HUES6 (cell line): ENCODE data around the gene L3HYPDH.
A peak's percentile ranks its signal among the peaks of the same experiment; 100 is the strongest.

Experiments used
- H3K27ac ChIP-seq: 2 replicates; pipeline ENCODE4 v1.7.0; 2013; ENCODE audit warnings: low read depth, mild to moderate bottlenecking, low read length, inconsistent platforms
- H3K27me3 ChIP-seq: 2 replicates; pipeline ENCODE4 v1.6.1; 2013; ENCODE audit warnings: low read length; ENCODE audit not compliant: control insufficient read depth, insufficient read depth
- H3K36me3 ChIP-seq: 2 replicates; pipeline ENCODE4 v1.6.1; 2013; ENCODE audit warnings: low read length; ENCODE audit not compliant: control insufficient read depth, insufficient read depth
- H3K4me1 ChIP-seq: 2 replicates; pipeline ENCODE4 v1.6.1; 2013; ENCODE audit warnings: low read length; ENCODE audit not compliant: control insufficient read depth, insufficient read depth
- H3K4me3 ChIP-seq: 2 replicates; pipeline ENCODE4 v1.5.1; 2013; ENCODE audit warnings: low read depth, low read length
- H3K9ac ChIP-seq: one replicate; pipeline ENCODE4 v1.6.1; 2013; ENCODE audit warnings: mild to moderate bottlenecking, low read length
- H3K9me3 ChIP-seq: 2 replicates; pipeline ENCODE4 v1.6.1; 2013; ENCODE audit warnings: low read depth, low read length; ENCODE audit not compliant: control insufficient read depth, insufficient read depth

The L3HYPDH gene

DNA sequence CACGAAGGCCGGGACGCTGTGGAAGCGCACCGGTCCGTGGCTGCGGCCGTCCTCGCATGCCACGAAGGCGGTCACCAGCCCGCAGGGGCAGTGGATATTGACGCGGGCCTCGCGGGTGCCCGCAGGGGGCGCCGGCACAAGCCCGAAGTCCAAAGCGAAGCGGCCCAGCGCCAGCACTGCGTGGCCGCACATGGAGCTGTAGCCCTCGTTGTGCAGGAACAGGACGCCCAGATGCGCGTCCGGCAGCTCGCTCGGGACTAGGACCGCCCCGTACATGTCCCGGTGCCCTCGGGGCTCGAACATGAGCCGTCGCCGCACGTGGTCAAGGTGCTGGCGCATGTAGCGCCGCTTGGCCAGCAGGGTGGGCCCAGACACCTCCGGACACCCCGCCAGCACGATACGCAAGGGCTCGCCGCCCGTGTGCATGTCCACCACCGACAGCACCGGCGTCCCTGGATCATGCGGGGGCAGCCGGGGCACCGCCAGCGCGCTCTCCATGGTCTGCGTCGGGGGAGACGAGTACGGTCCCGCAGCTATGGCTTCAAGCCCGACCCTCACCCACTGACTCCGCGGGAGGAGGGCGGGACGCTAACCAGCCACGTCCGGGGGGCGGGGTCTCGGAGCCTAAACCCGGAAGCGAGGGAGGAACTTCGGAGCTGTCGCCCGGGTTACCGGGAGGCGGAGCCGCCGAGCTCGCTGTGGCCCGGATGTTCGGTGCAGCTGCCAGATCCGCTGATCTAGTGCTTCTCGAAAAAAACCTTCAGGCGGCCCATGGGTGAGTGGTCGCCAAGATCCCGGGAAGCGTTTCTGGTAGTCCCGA lies at the start of gene L3HYPDH, which contains the start of gene JKAMP:
TSS of gene L3HYPDH (minus strand) at position 590 of the 820 bp plus-strand sequence. CDS start at position 498, 92 bp downstream.
TSS of gene JKAMP (plus strand) at position 699 of the 820 bp plus-strand sequence. CDS start at position 772, 73 bp downstream.
- Histone ChIP-seq H3K4me3 (peak within 1 kb of the TSS; percentile 83), H3K27me3 (no peaks in the 10 kb centered on the region), H3K9me3 (no peaks in the 10 kb centered on the region), H3K9ac (peak within 1 kb of the TSS; percentile 84), H3K27ac (peak within 1 kb of the TSS; percentile 73), H3K36me3 (peaks cover 18% of the 10 kb centered on the region), H3K4me1 (peaks cover 13% of the 10 kb centered on the region)

GRCh38 chr14:59532419-59532818 lies 48.2 kb upstream of the L3HYPDH start:
- Histone ChIP-seq H3K9ac (no peak overlapping the region), H3K36me3 (no peaks in the 10 kb centered on the region), H3K4me1 (no peaks in the 10 kb centered on the region), H3K4me3 (no peak overlapping the region), H3K9me3 (0 out of 2 replicates have a peak, but pooled peaks cover 2% of the 10 kb centered on the region), H3K27ac (no peak overlapping the region), H3K27me3 (no peaks in the 10 kb centered on the region)

- H3K27me3 ChIP-seq = no peaks in the 10 kb centered on the region
- H3K4me1 ChIP-seq = no peaks in the 10 kb centered on the region
- no peaks in the 10 kb centered on the region for H3K36me3 ChIP-seq
- no peak overlapping the region for H3K9ac ChIP-seq
- no peak overlapping the region for H3K4me3 ChIP-seq
- H3K27ac ChIP-seq = no peak overlapping the region
- H3K9me3 ChIP-seq = 0 out of 2 replicates have a peak, but pooled peaks cover 2% of the 10 kb centered on the region
These were observed 46.1 kb upstream of the L3HYPDH start for GRCh38 chr14:59530349-59530748.

DNA sequence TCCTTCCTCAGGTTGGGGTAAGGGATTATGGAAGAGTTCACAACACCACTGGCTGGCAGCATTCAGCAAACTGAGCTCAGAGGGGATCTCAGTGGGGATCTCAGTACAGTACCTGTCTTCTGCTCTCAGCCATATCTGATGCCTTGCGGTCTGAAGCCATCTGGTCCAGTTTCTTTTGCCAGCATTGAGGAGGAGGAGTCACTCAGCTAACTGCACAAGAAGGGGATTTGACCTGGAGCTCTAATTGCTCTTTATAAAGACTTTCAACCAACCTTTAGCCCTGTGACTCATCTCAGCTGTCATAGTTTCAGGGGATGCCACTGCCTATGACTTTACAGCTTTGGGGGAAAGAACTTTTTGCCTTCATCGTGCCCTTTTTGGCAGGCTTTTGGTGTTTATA lies 45.0 kb upstream of the L3HYPDH start:
- H3K36me3 ChIP-seq = no peaks in the 10 kb centered on the region
- no peak overlapping the region for H3K9ac ChIP-seq
- no peak overlapping the region for H3K27ac ChIP-seq
- H3K4me3 ChIP-seq = no peak overlapping the region
- H3K27me3 ChIP-seq = no peaks in the 10 kb centered on the region
- no peaks in the 10 kb centered on the region for H3K4me1 ChIP-seq
- 0 out of 2 replicates have a peak, but pooled peaks cover 2% of the 10 kb centered on the region for H3K9me3 ChIP-seq

DNA sequence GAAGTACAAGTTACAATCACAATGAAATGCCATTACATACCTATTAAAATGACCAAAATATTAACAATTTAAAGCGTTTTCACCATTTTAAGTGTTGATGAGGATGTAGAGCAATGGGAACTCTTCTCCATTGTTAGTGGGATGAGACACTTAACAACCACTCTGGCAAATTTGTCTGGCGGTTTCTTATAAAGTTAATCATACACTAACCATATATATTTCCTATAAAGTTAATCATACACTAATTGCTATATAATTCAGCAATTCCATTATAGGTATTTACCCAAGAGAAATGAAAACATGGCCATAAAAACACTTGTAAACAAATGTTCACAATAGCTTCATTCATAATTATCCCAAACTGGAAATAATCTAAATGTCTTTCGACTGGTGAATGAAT lies 36.0 kb upstream of the L3HYPDH start:
- Histone ChIP-seq H3K4me3 (no peak overlapping the region), H3K9ac (no peak overlapping the region), H3K36me3 (no peaks in the 10 kb centered on the region), H3K4me1 (no peaks in the 10 kb centered on the region), H3K27ac (no peak overlapping the region), H3K9me3 (no peaks in the 10 kb centered on the region), H3K27me3 (no peaks in the 10 kb centered on the region)

DNA sequence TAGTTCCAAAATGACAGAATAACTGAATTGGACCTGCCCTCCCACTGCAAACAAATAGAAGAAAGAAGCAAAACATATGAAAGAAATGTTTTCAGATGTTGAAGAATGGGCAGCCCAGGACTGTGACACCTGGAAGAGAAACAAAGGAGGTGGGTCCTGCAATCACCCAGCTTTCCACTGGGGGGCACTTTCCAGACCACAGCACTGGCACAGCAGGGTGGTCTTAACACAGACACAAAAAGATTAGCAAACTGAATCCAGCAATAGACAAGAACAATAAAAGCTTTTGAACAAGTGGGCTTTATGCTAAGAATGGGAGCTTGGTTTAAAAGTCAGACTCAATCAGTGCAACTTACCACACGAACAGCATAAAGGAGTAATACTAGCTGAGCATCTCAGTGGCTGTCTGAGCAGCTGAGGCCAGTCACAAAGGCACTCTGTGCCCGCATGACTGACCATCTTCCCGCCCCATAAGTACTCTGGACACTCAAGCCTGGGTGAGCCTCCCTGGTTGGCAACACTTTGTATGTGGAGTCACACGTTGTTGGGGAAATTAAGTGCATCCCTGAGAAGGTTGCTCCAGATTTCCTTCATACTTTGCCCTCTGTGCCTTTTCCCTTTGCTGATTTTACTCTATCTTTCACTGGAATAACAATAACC lies 27.8 kb upstream of the L3HYPDH start:
- H3K27me3 ChIP-seq = no peaks in the 10 kb centered on the region
- peaks cover 2% of the 10 kb centered on the region; the same call in 1 of the 2 replicates for H3K9me3 ChIP-seq
- H3K4me3 ChIP-seq = no peak overlapping the region
- peaks cover 8% of the 10 kb centered on the region for H3K4me1 ChIP-seq
- no peak overlapping the region for H3K27ac ChIP-seq
- no peaks in the 10 kb centered on the region for H3K36me3 ChIP-seq
- H3K9ac ChIP-seq = no peak overlapping the region

DNA sequence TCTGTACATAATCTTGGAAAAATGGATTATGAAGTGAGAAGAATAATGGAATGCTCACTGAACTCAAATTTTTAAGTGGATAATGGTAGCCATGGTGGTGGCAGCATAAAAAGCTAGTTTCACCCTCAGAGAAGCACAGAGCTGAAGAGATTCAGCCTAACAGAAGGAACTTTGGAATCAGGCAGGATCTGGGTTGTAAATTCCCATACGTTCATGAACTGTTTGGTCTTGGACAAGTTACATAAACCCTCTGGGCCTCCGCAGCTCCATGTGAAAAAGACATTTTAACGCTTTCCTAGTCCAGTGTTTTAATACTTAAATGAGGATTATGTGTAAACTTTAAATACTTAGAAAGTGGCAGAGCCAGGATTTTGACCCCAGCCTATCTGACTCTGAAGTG lies 26.8 kb upstream of the L3HYPDH start:
- peaks cover 2% of the 10 kb centered on the region; the same call in 1 of the 2 replicates for H3K9me3 ChIP-seq
- no peak overlapping the region for H3K9ac ChIP-seq
- no peaks in the 10 kb centered on the region for H3K36me3 ChIP-seq
- H3K27ac ChIP-seq = no peak overlapping the region
- peaks cover 8% of the 10 kb centered on the region for H3K4me1 ChIP-seq
- no peak overlapping the region for H3K4me3 ChIP-seq
- H3K27me3 ChIP-seq = no peaks in the 10 kb centered on the region

DNA sequence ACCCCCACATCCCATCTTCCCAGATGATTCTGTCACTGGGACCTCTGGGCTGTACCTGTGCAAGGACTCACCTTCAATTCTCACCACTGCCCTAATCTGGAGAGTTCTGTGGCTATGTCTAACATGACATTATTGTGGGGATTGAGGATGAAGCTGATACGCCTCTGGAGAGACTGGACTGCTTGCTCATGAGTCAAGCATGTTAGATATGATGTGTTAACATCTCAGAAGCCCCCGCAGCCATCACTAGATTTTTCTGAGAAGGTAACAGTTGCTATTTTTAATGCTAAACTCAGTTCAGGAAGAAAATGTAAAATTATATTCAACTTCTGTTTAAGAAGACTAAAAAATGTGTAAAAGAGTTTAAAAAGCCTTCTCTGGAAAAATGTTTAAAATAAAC lies 25.8 kb upstream of the L3HYPDH start:
- H3K4me1 ChIP-seq = peaks cover 8% of the 10 kb centered on the region
- H3K36me3 ChIP-seq = no peaks in the 10 kb centered on the region
- H3K27me3 ChIP-seq = no peaks in the 10 kb centered on the region
- peaks cover 2% of the 10 kb centered on the region; the same call in 1 of the 2 replicates for H3K9me3 ChIP-seq
- no peak overlapping the region for H3K27ac ChIP-seq
- no peak overlapping the region for H3K4me3 ChIP-seq
- no peak overlapping the region for H3K9ac ChIP-seq

GRCh38 chr14:59509101-59509500 lies 24.9 kb upstream of the L3HYPDH start:
- Histone ChIP-seq H3K4me3 (no peak overlapping the region), H3K9me3 (peaks cover 2% of the 10 kb centered on the region; the same call in 1 of the 2 replicates), H3K9ac (no peak overlapping the region), H3K4me1 (peaks cover 8% of the 10 kb centered on the region), H3K27me3 (no peaks in the 10 kb centered on the region), H3K36me3 (peaks cover 2% of the 10 kb centered on the region), H3K27ac (no peak overlapping the region)

- Histone ChIP-seq H3K4me1 (peaks cover 8% of the 10 kb centered on the region), H3K9ac (no peak overlapping the region), H3K36me3 (peaks cover 6% of the 10 kb centered on the region), H3K27ac (no peak overlapping the region), H3K9me3 (no peaks in the 10 kb centered on the region), H3K4me3 (no peak overlapping the region), H3K27me3 (no peaks in the 10 kb centered on the region)
These were observed 23.5 kb upstream of the L3HYPDH start for GRCh38 chr14:59507752-59508103.
